ENCODE data around the gene NEURL1. TPM values are rescaled to one million over a fixed set of nuclear protein-coding genes. Genes with fewer than 3 reads are reported as not detected.

NEURL1 gene
- total RNA-seq, 1 donor = under 0.01 TPM

DNA sequence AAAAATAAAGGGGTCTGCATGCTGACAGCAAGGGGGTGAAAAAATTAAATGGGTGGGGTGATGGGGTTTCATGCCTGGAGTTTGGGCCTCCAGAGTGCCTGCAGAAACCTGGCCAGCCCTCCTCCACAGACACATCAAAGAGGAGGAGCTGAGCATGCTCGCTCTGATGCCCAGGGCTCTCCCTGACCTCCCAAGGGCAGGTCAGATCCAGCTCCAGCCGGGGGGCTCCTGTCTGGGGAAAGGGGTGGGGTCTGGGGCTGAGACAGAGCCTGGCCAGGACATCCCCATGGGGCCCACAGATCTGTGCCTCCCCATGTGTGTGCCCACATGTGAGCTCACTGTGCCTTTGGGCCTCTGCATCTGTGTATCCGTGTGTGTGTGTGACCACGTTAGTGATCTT lies 33.9 kb upstream of the NEURL1 start:
- H3K4me3 ChIP-seq (ENCODE audit: low read depth, low read length) = no peak overlapping the region
- DNase-seq (ENCODE audit: low read depth) = no peak
- TF ChIP-seq, protein P1, sequence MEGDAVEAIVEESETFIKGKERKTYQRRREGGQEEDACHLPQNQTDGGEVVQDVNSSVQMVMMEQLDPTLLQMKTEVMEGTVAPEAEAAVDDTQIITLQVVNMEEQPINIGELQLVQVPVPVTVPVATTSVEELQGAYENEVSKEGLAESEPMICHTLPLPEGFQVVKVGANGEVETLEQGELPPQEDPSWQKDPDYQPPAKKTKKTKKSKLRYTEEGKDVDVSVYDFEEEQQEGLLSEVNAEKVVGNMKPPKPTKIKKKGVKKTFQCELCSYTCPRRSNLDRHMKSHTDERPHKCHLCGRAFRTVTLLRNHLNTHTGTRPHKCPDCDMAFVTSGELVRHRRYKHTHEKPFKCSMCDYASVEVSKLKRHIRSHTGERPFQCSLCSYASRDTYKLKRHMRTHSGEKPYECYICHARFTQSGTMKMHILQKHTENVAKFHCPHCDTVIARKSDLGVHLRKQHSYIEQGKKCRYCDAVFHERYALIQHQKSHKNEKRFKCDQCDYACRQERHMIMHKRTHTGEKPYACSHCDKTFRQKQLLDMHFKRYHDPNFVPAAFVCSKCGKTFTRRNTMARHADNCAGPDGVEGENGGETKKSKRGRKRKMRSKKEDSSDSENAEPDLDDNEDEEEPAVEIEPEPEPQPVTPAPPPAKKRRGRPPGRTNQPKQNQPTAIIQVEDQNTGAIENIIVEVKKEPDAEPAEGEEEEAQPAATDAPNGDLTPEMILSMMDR (IDR thresholded peaks at IDR 0.05; ENCODE audit: insufficient read depth, low read depth, low read length) = no peak

DNA sequence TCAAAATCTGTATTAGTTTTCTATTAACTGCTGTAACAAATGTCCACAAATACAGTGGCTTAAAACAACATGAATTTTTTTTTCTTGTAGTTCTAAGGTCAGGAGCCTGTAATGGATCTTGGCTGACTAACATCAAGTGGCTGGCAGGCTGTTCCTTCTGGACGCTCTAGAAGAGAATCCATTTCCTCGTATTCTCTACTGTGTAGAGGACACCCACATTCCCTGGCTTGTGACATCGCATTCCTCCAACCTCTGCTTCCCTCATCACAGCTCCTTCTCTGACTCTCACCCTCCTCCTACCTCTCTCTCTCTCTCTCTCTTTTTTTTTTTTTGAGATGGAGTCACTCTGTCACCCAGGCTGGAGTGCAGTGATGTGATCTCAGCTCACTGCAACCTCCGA lies 30.0 kb upstream of the NEURL1 start:
- DNase-seq (ENCODE audit: low read depth) = no peak
- H3K4me3 ChIP-seq (ENCODE audit: low read depth, low read length) = no peak overlapping the region
- TF ChIP-seq, protein P1 (IDR thresholded peaks at IDR 0.05; ENCODE audit: insufficient read depth, low read depth, low read length) = no peak

DNA sequence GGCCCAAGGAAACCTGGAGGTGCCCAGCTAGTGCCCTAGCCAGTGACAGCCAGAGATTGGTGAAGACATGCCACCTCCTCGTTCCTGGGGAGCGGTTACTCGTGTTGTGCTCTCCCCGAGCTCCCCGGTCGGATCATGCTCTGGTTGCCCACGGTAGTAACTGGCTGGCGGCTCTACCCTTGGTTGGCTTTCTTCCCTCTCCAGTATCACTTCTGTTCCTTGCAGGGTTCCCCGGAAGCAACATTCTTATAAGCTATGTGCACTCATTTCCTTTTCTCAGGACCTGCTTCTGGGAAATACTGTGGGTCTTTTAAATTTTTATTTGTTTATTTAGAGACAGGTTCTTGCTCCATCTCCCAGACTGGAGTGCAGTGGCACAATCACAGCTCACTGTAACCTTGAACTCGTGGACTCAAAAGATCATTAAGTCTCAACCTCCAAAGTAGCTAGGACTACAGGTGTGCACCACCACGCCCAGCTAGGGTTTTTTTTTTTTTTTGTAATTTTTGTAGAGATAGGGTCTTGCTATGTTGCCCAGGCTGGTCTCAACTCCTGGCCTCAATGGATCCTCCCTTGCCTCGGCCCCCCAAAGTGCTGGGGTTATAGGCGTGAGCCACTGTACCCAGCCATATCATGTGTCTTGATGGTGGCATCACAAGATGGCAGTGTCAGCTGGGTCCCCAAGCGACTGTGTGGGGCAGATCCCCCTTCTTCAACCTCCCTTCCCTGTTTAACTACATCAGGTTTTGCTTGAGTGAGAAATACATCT lies 27.9 kb upstream of the NEURL1 start:
- TF ChIP-seq, protein P1 (IDR thresholded peaks at IDR 0.05; ENCODE audit: insufficient read depth, low read depth, low read length) = no peak
- H3K4me3 ChIP-seq (ENCODE audit: low read depth, low read length) = no peak overlapping the region
- no peak for DNase-seq (ENCODE audit: low read depth)

DNA sequence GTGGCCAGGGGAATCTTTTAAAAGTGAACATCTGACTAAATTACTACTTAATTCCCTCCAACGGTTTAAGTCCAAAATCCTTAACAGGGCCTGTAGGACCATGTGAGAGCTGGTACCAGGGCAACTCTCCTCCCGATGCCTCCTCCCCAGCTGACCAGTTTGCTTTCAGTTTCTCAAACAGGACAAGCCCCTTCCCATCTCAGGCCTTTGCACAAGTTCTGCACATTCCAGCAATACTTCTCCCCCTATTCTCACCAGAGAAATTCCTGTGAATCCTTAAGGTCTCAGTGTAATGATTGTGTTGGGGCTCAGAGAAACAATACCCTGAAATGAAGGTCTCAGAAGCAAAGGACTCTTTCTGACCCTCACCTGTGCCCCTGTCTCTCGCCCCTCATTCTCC lies 26.8 kb upstream of the NEURL1 start:
- peak; percentile 36 for DNase-seq (ENCODE audit: low read depth)
- H3K4me3 ChIP-seq (ENCODE audit: low read depth, low read length) = no peak overlapping the region
- TF ChIP-seq, protein P1 (IDR thresholded peaks at IDR 0.05; ENCODE audit: insufficient read depth, low read depth, low read length) = no peak

DNA sequence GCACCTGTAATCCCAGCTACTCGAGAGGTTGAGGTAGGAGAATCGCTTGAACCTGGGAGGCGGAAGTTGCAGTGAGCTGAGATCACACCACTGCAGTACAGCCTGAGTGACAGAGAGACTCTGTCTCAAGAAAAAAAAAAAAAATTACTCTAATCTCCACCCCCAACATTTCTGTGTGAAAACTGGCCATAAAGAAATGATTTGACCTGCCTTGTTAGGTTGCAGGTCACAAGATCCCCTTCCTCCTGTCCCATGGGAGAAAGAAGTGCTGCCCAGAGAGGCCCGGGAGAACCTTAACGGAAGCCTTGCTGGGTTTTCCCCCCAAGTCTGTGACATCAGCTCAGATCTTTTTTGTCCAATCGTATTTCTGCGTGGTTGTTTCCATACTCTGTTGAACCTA lies 26.1 kb upstream of the NEURL1 start:
- TF ChIP-seq, protein P1 (IDR thresholded peaks at IDR 0.05; ENCODE audit: insufficient read depth, low read depth, low read length) = no peak
- no peak overlapping the region for H3K4me3 ChIP-seq (ENCODE audit: low read depth, low read length)
- no peak for DNase-seq (ENCODE audit: low read depth)

DNA sequence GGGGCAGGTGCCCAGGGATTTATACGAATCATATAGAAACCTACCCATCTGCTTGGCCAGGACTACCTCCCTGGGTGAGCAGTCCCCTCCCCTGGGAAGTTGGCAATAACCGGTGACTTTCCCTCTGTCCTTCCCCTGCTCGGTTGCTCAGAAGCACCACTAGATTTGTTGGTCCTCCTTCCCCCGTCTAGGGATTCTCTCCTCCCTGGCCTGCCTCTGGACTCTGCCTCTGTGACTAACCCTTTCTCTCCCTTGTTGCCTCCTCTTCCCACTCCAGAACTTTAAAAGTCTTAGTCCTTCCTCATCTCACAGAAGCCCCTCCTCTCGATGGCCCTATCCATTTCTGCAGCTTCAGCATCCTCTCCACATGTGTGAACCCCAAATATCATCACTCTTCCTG lies 24.3 kb upstream of the NEURL1 start:
- TF ChIP-seq, protein P1 (IDR thresholded peaks at IDR 0.05; ENCODE audit: insufficient read depth, low read depth, low read length) = no peak
- no peak overlapping the region for H3K4me3 ChIP-seq (ENCODE audit: low read depth, low read length)
- no peak for DNase-seq (ENCODE audit: low read depth)

Data from fibroblast of villous mesenchyme (primary cell).